GM23248 (cell line): Measurements from ENCODE around the gene LCORL.

ENCODE experiments used
- EZH2 ChIP-seq: fragments of 200-600 bp; sonication (generic); IDR thresholded peaks from 2 replicates; pipeline ENCODE4 v1.6.1; 2018; ENCODE audit warnings: antibody characterized with exemption, mild to moderate bottlenecking; ENCODE audit not compliant: insufficient read depth, poor library complexity, severe bottlenecking
- EZH2phosphoT487 ChIP-seq: fragments of 200-600 bp; sonication (generic); IDR thresholded peaks from 2 replicates; pipeline ENCODE4 v1.6.1; 2018; ENCODE audit warnings: antibody characterized with exemption, moderate library complexity, mild to moderate bottlenecking, low read depth; ENCODE audit not compliant: insufficient read depth

DNA sequence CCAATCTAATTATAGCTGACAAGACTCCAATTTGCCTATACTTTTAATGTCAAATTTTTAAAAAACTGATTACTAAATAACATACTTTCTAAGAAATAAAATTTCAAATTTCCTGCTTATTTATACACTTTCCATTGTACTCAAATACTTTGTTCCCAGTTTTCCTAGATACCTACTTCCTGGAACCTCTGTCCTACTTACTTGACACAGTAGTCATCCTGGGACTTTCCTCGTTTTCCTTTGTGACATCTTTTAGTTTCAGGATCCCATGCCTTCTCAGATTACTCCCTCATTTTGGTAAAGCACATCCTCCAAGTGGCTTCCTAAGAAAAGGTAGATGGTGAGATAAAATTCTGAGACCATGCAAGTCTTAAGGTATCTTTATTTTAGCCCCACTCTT, 226.8 kb downstream of the LCORL start:
- TF ChIP-seq EZH2 (no peak), EZH2phosphoT487 (no peak)
